ENCODE measurements around the gene SHROOM3. TPM values are rescaled to one million over a fixed set of nuclear protein-coding genes. Genes with fewer than 3 reads are reported as not detected.
A peak's percentile ranks its signal among the peaks of the same experiment; 100 is the strongest.

SHROOM3 gene
- total RNA-seq, 4 donors from 2014 or later = 52.0 to 444 (median 364) TPM

DNA sequence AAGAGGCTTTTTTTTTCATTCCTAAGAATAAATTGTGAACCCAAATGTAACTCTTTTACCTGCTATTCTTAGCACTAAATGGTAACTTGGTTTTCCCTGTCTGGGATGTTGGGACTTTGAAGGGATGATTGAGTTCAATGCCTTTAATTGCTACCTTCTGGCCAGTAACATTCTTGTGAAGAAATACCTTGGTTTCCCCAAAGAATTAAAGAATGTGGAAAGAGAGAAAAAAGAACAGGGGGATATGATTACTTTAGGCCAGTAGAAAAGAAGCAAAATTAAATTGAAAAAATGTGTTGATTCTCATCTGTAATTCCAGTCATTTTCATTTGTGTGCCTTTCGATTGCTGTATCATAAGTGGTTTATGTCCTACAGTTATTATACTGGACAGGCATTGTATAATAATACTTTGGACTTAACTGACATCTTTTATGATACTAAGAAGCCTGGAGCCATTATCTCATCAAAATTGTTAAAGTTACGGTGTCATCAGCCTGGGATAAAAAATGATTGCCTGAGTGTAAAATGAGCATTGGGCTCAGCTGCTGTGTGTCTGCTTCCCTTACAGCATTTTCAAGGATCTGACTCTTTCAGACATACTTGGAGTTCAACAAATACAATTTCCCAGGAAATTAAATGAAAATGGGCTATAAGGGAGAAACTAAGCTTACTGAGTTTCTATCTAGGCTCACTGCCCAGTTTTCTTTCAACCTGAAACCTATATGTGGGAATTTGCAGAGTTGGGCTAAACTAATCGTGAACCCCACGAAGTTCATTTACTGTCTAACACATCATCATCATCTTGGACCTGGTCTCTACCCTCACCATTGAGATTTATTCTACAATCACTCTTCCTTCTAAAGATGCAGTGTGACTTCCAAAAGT lies 146.3 kb downstream of the SHROOM3 start:
- H3K4me1 ChIP-seq = peaks cover 0 to 15% (median 0%) of the 10 kb centered on the region in 4 donors
- DNase-seq = no peak

DNA sequence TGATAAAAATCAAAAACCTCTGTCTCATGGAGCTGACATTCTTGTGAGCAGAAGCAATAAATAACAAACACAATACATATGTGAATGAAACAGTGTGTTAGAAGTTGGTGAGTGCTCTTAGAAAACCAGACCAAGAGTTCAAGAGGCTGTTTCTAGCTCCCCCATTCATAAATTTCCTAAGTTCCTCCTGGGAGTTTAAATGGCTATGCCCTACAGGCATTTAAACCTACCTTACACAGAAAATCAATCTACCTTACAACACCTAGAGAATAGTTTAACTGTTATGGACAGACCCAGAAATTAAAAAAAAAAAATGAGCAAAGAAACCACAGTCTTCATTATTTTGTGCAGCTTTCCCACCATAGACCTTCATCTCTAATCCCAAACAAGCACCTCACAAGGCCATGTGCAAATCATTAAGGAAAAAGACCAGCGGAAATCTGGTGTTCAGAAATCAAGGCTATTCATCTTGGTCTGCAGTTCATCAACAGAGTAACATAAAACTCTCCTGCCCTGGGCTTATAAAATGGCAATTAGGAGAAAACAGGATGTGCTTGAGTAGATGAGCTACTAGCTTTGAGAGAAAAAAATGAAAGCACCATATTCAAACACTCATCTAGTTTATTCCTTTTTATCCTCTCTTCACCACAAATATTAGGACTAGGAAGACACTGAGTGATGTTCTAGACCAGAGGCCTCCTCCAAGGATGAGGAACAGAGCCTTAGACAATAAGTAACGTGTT lies 147.2 kb downstream of the SHROOM3 start:
- TF ChIP-seq, protein P1, sequence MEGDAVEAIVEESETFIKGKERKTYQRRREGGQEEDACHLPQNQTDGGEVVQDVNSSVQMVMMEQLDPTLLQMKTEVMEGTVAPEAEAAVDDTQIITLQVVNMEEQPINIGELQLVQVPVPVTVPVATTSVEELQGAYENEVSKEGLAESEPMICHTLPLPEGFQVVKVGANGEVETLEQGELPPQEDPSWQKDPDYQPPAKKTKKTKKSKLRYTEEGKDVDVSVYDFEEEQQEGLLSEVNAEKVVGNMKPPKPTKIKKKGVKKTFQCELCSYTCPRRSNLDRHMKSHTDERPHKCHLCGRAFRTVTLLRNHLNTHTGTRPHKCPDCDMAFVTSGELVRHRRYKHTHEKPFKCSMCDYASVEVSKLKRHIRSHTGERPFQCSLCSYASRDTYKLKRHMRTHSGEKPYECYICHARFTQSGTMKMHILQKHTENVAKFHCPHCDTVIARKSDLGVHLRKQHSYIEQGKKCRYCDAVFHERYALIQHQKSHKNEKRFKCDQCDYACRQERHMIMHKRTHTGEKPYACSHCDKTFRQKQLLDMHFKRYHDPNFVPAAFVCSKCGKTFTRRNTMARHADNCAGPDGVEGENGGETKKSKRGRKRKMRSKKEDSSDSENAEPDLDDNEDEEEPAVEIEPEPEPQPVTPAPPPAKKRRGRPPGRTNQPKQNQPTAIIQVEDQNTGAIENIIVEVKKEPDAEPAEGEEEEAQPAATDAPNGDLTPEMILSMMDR (IDR thresholded peaks at IDR 0.05) = no peak
- no peak for TF ChIP-seq POLR2A (IDR thresholded peaks at IDR 0.05)
- Histone ChIP-seq H3K9me3 (no peaks in the 10 kb centered on the region), H3K36me3 (no peaks in the 10 kb centered on the region), H3K4me1 (peaks cover 0 to 15% (median 0%) of the 10 kb centered on the region in 4 donors), H3K27me3 (no peaks in the 10 kb centered on the region), H3K27ac (peak overlapping the region in 1 of 4 donors; percentile 14), H3K4me3 (no peak overlapping the region)
- no peak for DNase-seq

More for the DNA sequence above, 146.3 kb downstream of the SHROOM3 start:
- peak in 1 of 2 donors; percentile 33 for TF ChIP-seq POLR2A (IDR thresholded peaks at IDR 0.05)
- TF ChIP-seq, protein P1 (IDR thresholded peaks at IDR 0.05) = no peak
- no peak overlapping the region for H3K4me3 ChIP-seq
- no peaks in the 10 kb centered on the region for H3K9me3 ChIP-seq
- H3K36me3 ChIP-seq = no peaks in the 10 kb centered on the region
- H3K27ac ChIP-seq = peak overlapping the region in 3 of 4 donors; percentile 47 to 82 (median 67)
- no peaks in the 10 kb centered on the region for H3K27me3 ChIP-seq

DNA sequence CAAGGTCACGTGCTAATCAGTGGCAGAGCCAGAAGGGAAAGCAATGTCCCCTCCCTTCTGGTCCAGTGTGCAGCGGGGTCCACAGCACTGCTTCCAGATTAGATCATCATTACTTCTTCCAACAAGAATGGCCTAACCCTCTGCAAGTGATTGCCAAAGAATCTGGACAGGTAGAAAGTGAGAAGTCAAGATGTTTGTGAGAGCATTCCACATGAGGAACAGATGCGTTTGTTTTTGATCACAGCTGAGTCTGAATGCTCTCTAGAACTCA lies 147.7 kb downstream of the SHROOM3 start:
- Histone ChIP-seq H3K9me3 (no peaks in the 10 kb centered on the region), H3K4me1 (peaks cover 0 to 15% (median 0%) of the 10 kb centered on the region in 4 donors), H3K36me3 (no peaks in the 10 kb centered on the region), H3K27ac (peak overlapping the region in 1 of 4 donors; percentile 14), H3K4me3 (no peak overlapping the region), H3K27me3 (no peaks in the 10 kb centered on the region)
- DNase-seq = no peak
- TF ChIP-seq POLR2A (IDR thresholded peaks at IDR 0.05) = no peak
- TF ChIP-seq, protein P1 (IDR thresholded peaks at IDR 0.05) = no peak

DNA sequence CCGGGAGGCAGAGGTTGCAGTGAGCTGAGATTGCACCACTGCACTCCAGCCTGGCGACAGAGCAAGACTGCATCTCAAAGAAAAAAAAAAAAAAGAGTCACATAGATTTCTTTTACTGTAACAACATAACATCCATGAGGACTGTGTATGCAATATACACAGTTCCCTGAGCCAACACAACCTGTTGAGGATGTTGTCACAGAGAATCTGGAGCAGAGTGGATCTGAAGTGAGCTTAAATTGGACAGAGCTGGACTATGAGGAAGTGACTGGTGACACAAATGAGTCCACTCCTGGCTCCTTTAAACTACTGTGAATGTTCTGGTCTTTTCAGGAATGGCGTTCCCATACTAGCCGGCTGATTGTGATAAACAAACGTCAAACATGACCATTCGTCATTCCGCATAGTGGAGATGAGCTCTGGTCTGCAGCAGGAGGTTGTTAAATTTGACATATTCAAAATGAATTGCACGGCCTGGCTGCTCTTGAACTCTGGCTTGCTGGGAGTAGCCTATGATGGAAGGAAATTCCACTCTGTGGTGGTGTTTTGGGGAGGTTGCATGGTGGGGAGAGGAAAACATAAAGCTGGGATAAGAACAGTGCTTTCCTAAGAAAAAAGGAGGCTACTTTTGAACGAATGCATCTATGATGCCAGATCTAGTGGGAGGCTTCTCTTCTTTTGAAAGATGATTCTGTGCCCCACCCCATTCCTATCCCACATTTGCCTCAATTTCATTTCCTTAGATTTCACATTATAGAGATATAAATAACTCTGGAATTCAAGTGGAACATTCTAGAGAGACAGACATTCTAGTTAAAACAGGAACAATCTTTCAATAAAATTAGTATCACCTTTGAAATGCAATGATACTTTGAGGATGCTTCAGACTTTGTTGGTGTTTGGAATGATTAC lies 149.5 kb downstream of the SHROOM3 start:
- no peak for DNase-seq
- H3K9me3 ChIP-seq = no peaks in the 10 kb centered on the region
- TF ChIP-seq POLR2A (IDR thresholded peaks at IDR 0.05) = no peak
- TF ChIP-seq, protein P1 (IDR thresholded peaks at IDR 0.05) = no peak
- peaks cover 0 to 15% (median 0%) of the 10 kb centered on the region in 4 donors for H3K4me1 ChIP-seq
- H3K27ac ChIP-seq = peak overlapping the region in 1 of 4 donors; percentile 8
- H3K4me3 ChIP-seq = no peak overlapping the region
- H3K36me3 ChIP-seq = no peaks in the 10 kb centered on the region
- H3K27me3 ChIP-seq = no peaks in the 10 kb centered on the region

DNA sequence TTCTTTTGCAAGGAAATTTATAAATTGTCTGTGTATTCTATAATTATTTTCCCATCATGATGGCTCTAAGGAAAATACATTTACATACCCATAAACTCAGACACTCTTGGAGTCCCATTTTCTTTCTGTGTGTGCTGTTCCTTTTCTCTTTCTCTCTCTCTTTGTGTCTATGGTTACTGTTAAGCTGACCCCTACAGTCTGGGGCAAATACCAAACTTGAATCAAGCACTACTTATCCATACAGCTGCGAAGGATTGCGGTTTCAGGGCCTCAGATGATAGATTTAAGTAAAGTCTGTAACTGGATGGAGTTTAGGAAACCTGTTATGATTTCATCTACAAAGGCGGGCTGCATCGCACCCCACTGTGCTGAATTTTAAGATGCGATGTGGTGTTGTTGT lies 150.2 kb downstream of the SHROOM3 start:
- H3K4me3 ChIP-seq = peak overlapping the region in 2 of 4 donors; percentile 52 to 59
- H3K36me3 ChIP-seq = no peaks in the 10 kb centered on the region
- no peak for DNase-seq
- no peaks in the 10 kb centered on the region for H3K9me3 ChIP-seq
- H3K4me1 ChIP-seq = peaks cover 0 to 23% (median 0%) of the 10 kb centered on the region in 4 donors
- H3K27ac ChIP-seq = peak overlapping the region in 1 of 4 donors; percentile 79
- no peak for TF ChIP-seq POLR2A (IDR thresholded peaks at IDR 0.05)
- TF ChIP-seq, protein P1 (IDR thresholded peaks at IDR 0.05) = no peak
- no peaks in the 10 kb centered on the region for H3K27me3 ChIP-seq

All from Peyer's patch (tissue), 4 donors.